HepG2 (cell line): Measurements from ENCODE around the gene MAPK1. TPM values are rescaled to one million over a fixed set of nuclear protein-coding genes. Genes with fewer than 3 reads are reported as not detected.
A peak's percentile ranks its signal among the peaks of the same experiment; 100 is the strongest.

Experiments used
- ATAC-seq: fragments of 200-7000 bp; cut with Tn5 transposase; 3 replicates; pipeline ENCODE4 v1.9.1; 2020; ENCODE audit warnings: mild to moderate bottlenecking, moderate library complexity
- Bru-seq: library from RNA; stranded (reverse); fragments of 400-500 nt; gene quantifications from one replicate; lab custom pipeline; 2021; lab: Mats Ljungman, UMichigan
- BruChase-seq, 2 experiments: library from RNA; stranded (reverse); fragments of 400-500 nt; gene quantifications; one replicate each; lab custom pipeline; 2021; lab: Mats Ljungman, UMichigan
- BruUV-seq: library from RNA; stranded (reverse); fragments of 400-500 nt; replicated peaks from 2 replicates; lab custom pipeline; 2021; lab: Mats Ljungman, UMichigan
- CTCF ChIA-PET: fragments of 300-600 bp; formaldehyde crosslinking; extraction: SDS; loops from one replicate; lab custom pipeline; 2021; ENCODE audit warnings: low total read pairs, inconsistent platforms, low intra/inter-chr PET ratio; lab: Yijun Ruan, JAX
- POLR2A ChIA-PET: fragments of 350-600 bp; sonication (Branson Sonifier 250); formaldehyde crosslinking; loops from one replicate; lab custom pipeline; 2020; ENCODE audit warnings: antibody characterized with exemption, inconsistent platforms; lab: Yijun Ruan, JAX
- DNase-seq: peaks from one replicate; pipeline ENCODE4 v3.0.0-alpha.2; 2015; ENCODE audit warnings: low spot score
- FAIRE-seq: peaks from 3 replicates; lab custom pipeline; 2011; peaks lifted over from hg19 to GRCh38; lab: Jason Lieb, UNC
- H2AFZ ChIP-seq: one replicate; pipeline ENCODE4 v1.6.1; 2011; ENCODE audit warnings: low read length, inconsistent platforms
- H3K27ac ChIP-seq: fragments of 300-600 bp; 3 replicates; pipeline ENCODE4 v1.8.0; 2011; ENCODE audit warnings: mixed run types, mild to moderate bottlenecking, mixed read lengths, low read length, inconsistent platforms; ENCODE audit not compliant: insufficient read depth; ENCODE audit errors: extremely low read length
- H3K27me3 ChIP-seq, 2 experiments: fragments of 200-600 bp in 1 of 2; 2 replicates in 1 of 2; 3 replicates in 1 of 2; pipeline versions ENCODE4 v1.6.0 to v1.8.0; 2011; ENCODE audit warnings: low read length in 2 of 2, mild to moderate bottlenecking in 2 of 2, moderate library complexity in 2 of 2, inconsistent platforms in 1 of 2; ENCODE audit not compliant: insufficient read depth in 2 of 2, control insufficient read depth in 1 of 2
- H3K36me3 ChIP-seq, 2 experiments: fragments of 200-600 bp in 1 of 2; replicated peaks in 1 of 2; 2 replicates in 1 of 2; 3 replicates in 1 of 2; pipeline versions ENCODE4 v1.5.1 to v1.8.0; 2011; ENCODE audit warnings: low read length in 2 of 2, inconsistent platforms in 1 of 2; ENCODE audit not compliant: insufficient read depth in 2 of 2, control insufficient read depth in 1 of 2
- H3K4me1 ChIP-seq: 2 replicates; pipeline ENCODE4 v1.5.1; 2012; ENCODE audit warnings: low read length, inconsistent platforms; ENCODE audit not compliant: insufficient read depth
- H3K4me2 ChIP-seq: 2 replicates; pipeline ENCODE4 v1.6.0; 2011; ENCODE audit warnings: low read depth, low read length, inconsistent platforms
- H3K4me3 ChIP-seq, 3 experiments: fragments of 200-600 bp in 1 of 3; sonication (generic), shearing (Covaris generic) in 1 of 3; replicated peaks in 1 of 3; 2 replicates each; pipeline ENCODE4 v1.5.1; 2011 to 2016; ENCODE audit warnings: low read length in 3 of 3, inconsistent platforms in 2 of 3, low read depth in 2 of 3, mild to moderate bottlenecking in 2 of 3, control low read depth in 1 of 3, mixed read lengths in 1 of 3; ENCODE audit not compliant: insufficient read depth in 1 of 3
- H3K79me2 ChIP-seq: one replicate; pipeline ENCODE4 v1.6.1; 2011; ENCODE audit warnings: low read length, inconsistent platforms; ENCODE audit not compliant: insufficient read depth
- H3K9ac ChIP-seq: 2 replicates; pipeline ENCODE4 v1.6.0; 2011; ENCODE audit warnings: mild to moderate bottlenecking, low read depth, low read length, inconsistent platforms; ENCODE audit not compliant: insufficient read depth
- H3K9me3 ChIP-seq: 2 replicates; pipeline ENCODE4 v1.5.1; 2012; ENCODE audit warnings: mild to moderate bottlenecking, low read length
- H4K20me1 ChIP-seq: 2 replicates; pipeline ENCODE4 v1.6.0; 2011; ENCODE audit warnings: inconsistent platforms, mild to moderate bottlenecking, low read length, moderate library complexity; ENCODE audit not compliant: insufficient read depth
- HHEX ChIP-seq: IDR thresholded peaks from 2 replicates; pipeline ENCODE4 v1.6.1; 2016; ENCODE audit warnings: control low read depth
- HNRNPUL1 ChIP-seq: fragments of 200-400 bp; formaldehyde crosslinking; IDR thresholded peaks from 2 replicates; pipeline ENCODE4 v1.6.1; 2017; ENCODE audit warnings: low read depth, mild to moderate bottlenecking, low read length, moderate library complexity
- MBD4 ChIP-seq: IDR thresholded peaks from 2 replicates; pipeline ENCODE4 v1.6.1; 2012; ENCODE audit warnings: low read length, inconsistent platforms, borderline replicate concordance
- MBNL3 ChIP-seq: fragments of 250-450 bp; sonication (Bioruptor Pico); conservative IDR thresholded peaks from 2 replicates; pipeline ENCODE4 v1.8.0; 2022; ENCODE audit warnings: mild to moderate bottlenecking, inconsistent platforms
- PRPF4 ChIP-seq: fragments of 200-400 bp; formaldehyde crosslinking; IDR thresholded peaks from 2 replicates; pipeline ENCODE4 v1.6.1; 2016; ENCODE audit warnings: low read length, low read depth; ENCODE audit not compliant: poor library complexity, severe bottlenecking
- RBFOX2 ChIP-seq: fragments of 200-400 bp; formaldehyde crosslinking; IDR thresholded peaks from 2 replicates; pipeline ENCODE4 v1.6.1; 2017; ENCODE audit warnings: low read depth, mild to moderate bottlenecking, low read length
- SPEN ChIP-seq: sonication (generic); formaldehyde crosslinking; IDR thresholded peaks from 2 replicates; pipeline ENCODE4 v1.5.1; 2020; ENCODE audit warnings: low read depth, mild to moderate bottlenecking, missing genetic modification reagents
- TEAD2 ChIP-seq: sonication (generic); formaldehyde crosslinking; IDR thresholded peaks from 2 replicates; pipeline ENCODE4 v1.9.0; 2021; ENCODE audit warnings: missing genetic modification reagents
- ZNF205 ChIP-seq: IDR thresholded peaks from 2 replicates; pipeline ENCODE4 v1.6.1; 2018; ENCODE audit warnings: missing biosample characterization, missing genetic modification reagents
- ZNF672 ChIP-seq: sonication (generic); formaldehyde crosslinking; IDR thresholded peaks from 2 replicates; pipeline ENCODE4 v1.8.1; 2022; ENCODE audit warnings: missing genetic modification reagents
- ZSCAN12 ChIP-seq: sonication (generic); formaldehyde crosslinking; IDR thresholded peaks from 2 replicates; pipeline ENCODE4 v1.9.0; 2021; ENCODE audit warnings: mild to moderate bottlenecking, missing genetic modification reagents
- WGBS: methylation state at CpG from one replicate; pipeline ENCODE4 v1.1.6; 2017; ENCODE audit warnings: low lambda C conversion rate; 5-methylcytosine and 5-hydroxymethylcytosine counted together
- in situ Hi-C: cut with HindIII; loops from 2 replicates; pipeline ENCODE4 v1.10.0; 2017; ENCODE audit warnings: low pct_unique_long_range_greater_than_20kb; ENCODE audit not compliant: extremely low pct_ligation_motif_present
- intact Hi-C: fragments of 100-400 bp; cut with micrococcal nuclease; formaldehyde crosslinking; loops from one replicate; pipeline ENCODE4 v1.10.0; 2022; ENCODE audit not compliant: unreplicated experiment
- long read RNA-seq, 2 experiments: library from RNA in 1 of 2; library from polyadenylated mRNA in 1 of 2; stranded (forward) in 1 of 2; unstranded in 1 of 2; transcript quantifications; one replicate each; pipeline ENCODE4 v2.0.0, GENCODE V29; 2019 to 2022
- polyA minus RNA-seq, 3 experiments: library from RNA; depleted of rRNA, polyadenylated mRNA; stranded (reverse); fragments of >200 nt; gene quantifications; 2 replicates each; pipeline ENCODE4 v1.2.3, GENCODE V29; 2011; ENCODE audit warnings: low replicate concordance in 1 of 3
- polyA plus RNA-seq, 8 experiments: library from polyadenylated mRNA; depleted of rRNA in 3 of 8; stranded (reverse) in 7 of 8; unstranded in 1 of 8; fragments of >200 nt; fragmentation: Illumina TruSeq in 4 of 8; extraction: Trizol in 4 of 8; gene quantifications; 2 replicates each; pipeline versions ENCODE4 v1.2.1 to v1.2.3, GENCODE V29; 2011 to 2016; ENCODE audit warnings: low read depth in 4 of 8, missing spikeins in 1 of 8, mixed read lengths in 1 of 8; ENCODE audit not compliant: insufficient read depth in 1 of 8
- total RNA-seq, 5 experiments: library from RNA; depleted of rRNA; stranded (reverse); fragments of >200 nt; fragmentation: Illumina TruSeq; extraction: Trizol; gene quantifications; 2 replicates each; pipeline ENCODE4 v1.2.3, GENCODE V29; 2016; ENCODE audit warnings: low read depth in 1 of 5
- TF ChIP-seq, protein P1 (sequence below): sonication (generic); formaldehyde crosslinking; IDR thresholded peaks from 2 replicates; pipeline ENCODE4 v1.5.0; 2020; ENCODE audit warnings: mild to moderate bottlenecking, missing genetic modification reagents
- TF ChIP-seq, protein P2 (sequence below): sonication (generic); formaldehyde crosslinking; IDR thresholded peaks from 2 replicates; pipeline ENCODE4 v1.4.0; 2020; ENCODE audit warnings: missing genetic modification reagents

MAPK1 gene
- total RNA-seq (2016; rRNA removed; fragmentation: Illumina TruSeq; extraction: Trizol): 107 and 154 TPM in 2 replicates
- 39.6 and 40.0 TPM in 2 replicates for total RNA-seq (2016; cell fraction: cytosol; rRNA removed; fragmentation: Illumina TruSeq; extraction: Trizol; ENCODE audit: low read depth)
- total RNA-seq (2016; cell fraction: insoluble cytoplasmic fraction; rRNA removed; fragmentation: Illumina TruSeq; extraction: Trizol): 109 and 140 TPM in 2 replicates
- 33.8 and 38.8 TPM in 2 replicates for total RNA-seq (2016; cell fraction: membrane; rRNA removed; fragmentation: Illumina TruSeq; extraction: Trizol)
- 42.1 and 45.3 TPM in 2 replicates for total RNA-seq (2016; cell fraction: nucleus; rRNA removed; fragmentation: Illumina TruSeq; extraction: Trizol)
- 92.7 and 114 TPM in 2 replicates for polyA plus RNA-seq (2011; rRNA removed)
- polyA plus RNA-seq (2011; cell fraction: cytosol; rRNA removed): 31.9 and 48.7 TPM in 2 replicates
- 24.0 TPM in 2 replicates for polyA plus RNA-seq (2011; cell fraction: nucleus; rRNA removed)
- 75.2 and 78.0 TPM in 2 replicates for polyA plus RNA-seq (2012)
- 5.4 and 6.7 TPM in 2 replicates for polyA plus RNA-seq (2016; cell fraction: cytosol; fragmentation: Illumina TruSeq; extraction: Trizol; ENCODE audit: low read depth)
- polyA plus RNA-seq (2016; cell fraction: insoluble cytoplasmic fraction; fragmentation: Illumina TruSeq; extraction: Trizol; ENCODE audit: low read depth): 98.7 and 119 TPM in 2 replicates
- 10.3 and 16.3 TPM in 2 replicates for polyA plus RNA-seq (2016; cell fraction: membrane; fragmentation: Illumina TruSeq; extraction: Trizol; ENCODE audit: low read depth)
- 43.1 and 52.9 TPM in 2 replicates for polyA plus RNA-seq (2016; cell fraction: nucleus; fragmentation: Illumina TruSeq; extraction: Trizol; ENCODE audit: insufficient read depth, low read depth)
- polyA minus RNA-seq (2011; rRNA and poly(A)+ RNA removed; ENCODE audit: low replicate concordance): 51.6 and 79.2 TPM in 2 replicates
- polyA minus RNA-seq (2011; cell fraction: cytosol; rRNA and poly(A)+ RNA removed): 36.6 and 37.6 TPM in 2 replicates
- 25.8 and 27.6 TPM in 2 replicates for polyA minus RNA-seq (2011; cell fraction: nucleus; rRNA and poly(A)+ RNA removed)
- Bru-seq, nascent RNA: percentile 86 among the genes with signal in this experiment
- BruChase-seq, experiment 1, labeled RNA remaining after a 6-hour chase: percentile 91 among the genes with signal in this experiment
- percentile 89 among the genes with signal in this experiment for BruChase-seq, experiment 2, labeled RNA remaining after a 2-hour chase
- long read RNA-seq, experiment 1, full-length matches to known transcripts: 2 of 19 reads
- long read RNA-seq, experiment 1, partial matches to known transcripts: 1 of 19 reads
- long read RNA-seq, experiment 1, other reads (novel, unspliced or antisense): 16 of 19 reads
- long read RNA-seq, experiment 2, full-length matches to known transcripts: 33 of 125 reads
- long read RNA-seq, experiment 2, partial matches to known transcripts: 9 of 125 reads
- long read RNA-seq, experiment 2, other reads (novel, unspliced or antisense): 83 of 125 reads

DNA sequence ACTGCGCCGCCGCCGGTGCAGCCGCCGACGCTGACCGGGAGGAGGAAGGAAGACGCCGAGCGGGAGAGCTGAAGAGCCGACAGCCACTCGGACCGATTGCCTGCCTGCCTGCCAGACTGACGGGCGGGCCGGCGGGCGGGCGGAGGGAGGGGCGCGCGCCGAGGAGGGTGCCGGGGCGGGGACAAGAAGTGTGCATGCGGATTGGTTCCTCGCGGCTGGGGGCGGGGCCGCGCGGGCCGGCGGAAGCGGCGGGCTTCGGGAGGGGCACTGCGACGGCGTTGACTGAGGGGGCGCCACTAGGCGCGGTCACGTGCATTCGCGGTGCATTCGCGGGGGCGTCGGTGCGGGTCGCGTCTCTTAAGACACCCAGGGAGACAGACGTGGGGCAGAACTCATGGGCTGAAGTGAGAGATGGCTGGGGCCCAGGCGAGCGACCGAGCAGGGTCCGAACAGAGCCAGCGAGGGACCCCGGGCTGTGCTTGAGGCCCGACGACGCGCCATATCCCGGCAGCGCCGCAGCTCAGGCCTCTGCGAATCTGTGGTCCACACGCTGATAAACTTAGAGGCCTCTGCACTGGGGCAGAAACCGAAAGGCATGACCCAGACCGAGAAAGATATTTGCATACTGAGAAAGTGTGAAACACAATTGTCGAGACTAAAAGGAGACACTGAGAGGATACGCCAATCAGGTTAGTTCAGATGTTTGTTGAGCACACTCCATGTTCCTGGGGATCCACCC, at the start of gene MAPK1:
TSS of gene MAPK1 (minus strand) at position 118 of the 739 bp plus-strand sequence. CDS start 205 bp downstream, outside the sequence.
- CTCF ChIA-PET: no interaction called here
- peak within 1 kb of the TSS; percentile 88 for H3K9ac ChIP-seq
- peak within 1 kb of the TSS; percentile 82 for H3K27ac ChIP-seq
- intact Hi-C loops: loop anchor here (5.0 kb wide), 2 partner anchors 35 to 70 kb away; no protein-coding TSS in a partner anchor
- TSS peak; percentile 92 for BruUV-seq
- H3K4me3 ChIP-seq: peak within 1 kb of the TSS; percentile 80 to 95 (median 88)
- POLR2A ChIA-PET: interaction anchor here (0.7 to 1.5 kb wide), 4 partner anchors 9 to 202 kb away, joined by 3 to 5 read pairs (median 4); partner anchors contain the start of gene PPIL2
- 0% methylated on average over 15 of the region's 74 CpGs for WGBS
- in situ Hi-C loops: no loop called here
- no peaks in the 10 kb centered on the region for H3K9me3 ChIP-seq
- peaks cover 47% of the 10 kb centered on the region for H3K79me2 ChIP-seq
- 0 out of 5 replicates have a peak, but pooled peaks cover 0 to 3% of the 10 kb centered on the region in 2 experiments for H3K36me3 ChIP-seq
- FAIRE-seq (peak; percentile 40), DNase-seq (peak; percentile 79), ATAC-seq (peak; percentile 96)
- H3K27me3 ChIP-seq: no peaks in the 10 kb centered on the region; a peak in 1 of 5 replicates
- peaks cover 37% of the 10 kb centered on the region for H3K4me1 ChIP-seq
- H4K20me1 ChIP-seq: peaks cover 37% of the 10 kb centered on the region
- peak within 1 kb of the TSS; percentile 89 for H3K4me2 ChIP-seq
- peak within 1 kb of the TSS; percentile 22 for H2AFZ ChIP-seq
- peak; percentile 88; the same call in 1 of the 2 replicates for TF ChIP-seq ZNF205 (CRISPR knock-in tag)
- TF ChIP-seq RBFOX2: peak; percentile 86
- TF ChIP-seq MBD4: no peak
- peak; percentile 90 for TF ChIP-seq SPEN (CRISPR knock-in tag)
- no peak for TF ChIP-seq HHEX
- 0 out of 2 replicates have a peak, but pooled peaks have one; percentile 43 for TF ChIP-seq ZNF672
- TF ChIP-seq HNRNPUL1: no peak
- no peak for TF ChIP-seq MBNL3 (CRISPR knock-in tag)
- TF ChIP-seq, protein P1, sequence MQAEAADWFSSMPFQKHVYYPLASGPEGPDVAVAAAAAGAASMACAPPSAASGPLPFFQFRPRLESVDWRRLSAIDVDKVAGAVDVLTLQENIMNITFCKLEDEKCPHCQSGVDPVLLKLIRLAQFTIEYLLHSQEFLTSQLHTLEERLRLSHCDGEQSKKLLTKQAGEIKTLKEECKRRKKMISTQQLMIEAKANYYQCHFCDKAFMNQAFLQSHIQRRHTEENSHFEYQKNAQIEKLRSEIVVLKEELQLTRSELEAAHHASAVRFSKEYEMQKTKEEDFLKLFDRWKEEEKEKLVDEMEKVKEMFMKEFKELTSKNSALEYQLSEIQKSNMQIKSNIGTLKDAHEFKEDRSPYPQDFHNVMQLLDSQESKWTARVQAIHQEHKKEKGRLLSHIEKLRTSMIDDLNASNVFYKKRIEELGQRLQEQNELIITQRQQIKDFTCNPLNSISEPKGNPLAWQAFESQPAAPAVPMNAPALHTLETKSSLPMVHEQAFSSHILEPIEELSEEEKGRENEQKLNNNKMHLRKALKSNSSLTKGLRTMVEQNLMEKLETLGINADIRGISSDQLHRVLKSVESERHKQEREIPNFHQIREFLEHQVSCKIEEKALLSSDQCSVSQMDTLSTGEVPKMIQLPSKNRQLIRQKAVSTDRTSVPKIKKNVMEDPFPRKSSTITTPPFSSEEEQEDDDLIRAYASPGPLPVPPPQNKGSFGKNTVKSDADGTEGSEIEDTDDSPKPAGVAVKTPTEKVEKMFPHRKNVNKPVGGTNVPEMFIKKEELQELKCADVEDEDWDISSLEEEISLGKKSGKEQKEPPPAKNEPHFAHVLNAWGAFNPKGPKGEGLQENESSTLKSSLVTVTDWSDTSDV (CRISPR knock-in tag): no peak
- 0 out of 2 replicates have a peak, but pooled peaks have one; percentile 31 for TF ChIP-seq ZSCAN12
- TF ChIP-seq, protein P2, sequence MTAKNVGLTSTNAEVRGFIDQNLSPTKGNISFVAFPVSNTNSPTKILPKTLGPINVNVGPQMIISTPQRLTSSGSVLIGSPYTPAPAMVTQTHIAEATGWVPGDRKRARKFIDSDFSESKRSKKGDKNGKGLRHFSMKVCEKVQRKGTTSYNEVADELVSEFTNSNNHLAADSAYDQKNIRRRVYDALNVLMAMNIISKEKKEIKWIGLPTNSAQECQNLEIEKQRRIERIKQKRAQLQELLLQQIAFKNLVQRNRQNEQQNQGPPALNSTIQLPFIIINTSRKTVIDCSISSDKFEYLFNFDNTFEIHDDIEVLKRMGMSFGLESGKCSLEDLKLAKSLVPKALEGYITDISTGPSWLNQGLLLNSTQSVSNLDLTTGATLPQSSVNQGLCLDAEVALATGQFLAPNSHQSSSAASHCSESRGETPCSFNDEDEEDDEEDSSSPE: peak; percentile 80
- no peak for TF ChIP-seq TEAD2 (CRISPR knock-in tag)
- TF ChIP-seq PRPF4: no peak
